Esophagus squamous epithelium (tissue), 4 donors: ENCODE measurements around the gene C4BPB.

Experiments
- CTCF ChIP-seq, 6 experiments: fragments of 450-650 bp in 4 of 6; fragments of 200-600 bp in 2 of 6; sonication (generic) in 2 of 6; IDR thresholded peaks; one replicate each; pipeline ENCODE4 v1.5.1; 2016 to 2019; ENCODE audit warnings: antibody characterized with exemption in 6 of 6, mild to moderate bottlenecking in 4 of 6, moderate library complexity in 4 of 6
- POLR2A ChIP-seq, 4 donors: fragments of 450-650 bp; IDR thresholded peaks; one replicate each; pipeline ENCODE4 v1.6.1; 2017; ENCODE audit warnings: antibody characterized with exemption in 4 of 4, mild to moderate bottlenecking in 4 of 4, moderate library complexity in 3 of 4

- TF ChIP-seq CTCF (IDR thresholded peaks at IDR 0.05) = no peak
- no peak for TF ChIP-seq POLR2A (IDR thresholded peaks at IDR 0.05)
These were observed 49.1 kb upstream of the C4BPB start for GRCh38 chr1:207039380-207040180.
